T47D (cell line): ENCODE measurements around the gene ROMO1.
"Not testable (repeated sequence)": the region's sequence is repeated elsewhere in the genome, so short reads cannot be mapped to it uniquely, and the experiment has no call there.

Experiments
- DNase-seq, 2 experiments: peaks; one replicate each; pipeline versions ENCODE4 v3.0.0 to v3.0.0-alpha.2; 2011 to 2012; ENCODE audit warnings: low read depth in 1 of 2, low spot score in 1 of 2
- JUND ChIP-seq: IDR thresholded peaks from 2 replicates; pipeline ENCODE4 v1.6.1; 2012; ENCODE audit warnings: low read depth
- in situ Hi-C: cut with HindIII; loops from 2 replicates; pipeline ENCODE4 v1.10.0; 2016; ENCODE audit warnings: low sequenced_read_pairs, low pct_unique_long_range_greater_than_20kb

Gene ROMO1

GRCh38 chr20:35708502-35708901 lies 9.3 kb downstream of the ROMO1 start:
- in situ Hi-C loops, result no loop called here
- TF ChIP-seq JUND, result no peak
- no peak for DNase-seq

DNA sequence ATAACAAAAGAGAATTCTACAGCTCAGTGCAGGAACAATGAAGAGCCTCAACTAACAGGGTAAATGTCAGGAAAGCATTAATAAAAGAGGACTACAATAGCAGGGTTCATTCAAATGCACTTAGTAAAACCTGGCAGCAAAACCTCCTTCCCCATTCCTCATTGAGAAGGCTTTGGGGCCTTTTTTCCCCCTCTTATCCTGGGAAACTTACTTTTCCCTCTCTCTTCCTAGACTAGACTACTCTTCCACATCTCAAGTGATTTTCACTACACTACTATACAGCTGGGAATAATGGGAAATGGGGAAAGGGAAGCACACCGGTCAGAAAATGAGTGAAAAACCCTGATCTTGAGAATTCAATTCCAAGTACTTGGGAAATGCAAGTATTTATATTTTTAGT lies 10.1 kb downstream of the ROMO1 start:
- in situ Hi-C loops, result no loop called here
- no peak for DNase-seq
- TF ChIP-seq JUND, result no peak

DNA sequence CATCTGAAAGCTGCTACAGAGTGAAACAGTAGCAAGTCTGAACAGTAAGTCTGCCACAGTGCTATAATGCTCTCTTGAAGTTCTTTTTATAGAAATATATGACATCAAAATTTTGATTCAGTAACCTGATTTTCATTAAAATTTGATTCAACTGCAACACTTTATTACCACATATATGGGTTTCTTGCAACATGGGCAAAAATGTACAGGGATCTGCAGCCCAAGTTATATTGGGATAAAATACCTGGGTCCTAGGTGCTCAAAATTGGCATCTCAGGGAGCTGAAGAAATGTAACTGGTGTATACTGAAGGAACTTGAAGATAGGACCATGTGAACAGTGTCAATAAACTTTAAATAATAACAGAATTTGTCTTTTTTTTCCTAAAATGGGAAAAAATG lies 10.8 kb downstream of the ROMO1 start:
- in situ Hi-C loops, result no loop called here
- TF ChIP-seq JUND, result no peak
- no peak for DNase-seq

DNA sequence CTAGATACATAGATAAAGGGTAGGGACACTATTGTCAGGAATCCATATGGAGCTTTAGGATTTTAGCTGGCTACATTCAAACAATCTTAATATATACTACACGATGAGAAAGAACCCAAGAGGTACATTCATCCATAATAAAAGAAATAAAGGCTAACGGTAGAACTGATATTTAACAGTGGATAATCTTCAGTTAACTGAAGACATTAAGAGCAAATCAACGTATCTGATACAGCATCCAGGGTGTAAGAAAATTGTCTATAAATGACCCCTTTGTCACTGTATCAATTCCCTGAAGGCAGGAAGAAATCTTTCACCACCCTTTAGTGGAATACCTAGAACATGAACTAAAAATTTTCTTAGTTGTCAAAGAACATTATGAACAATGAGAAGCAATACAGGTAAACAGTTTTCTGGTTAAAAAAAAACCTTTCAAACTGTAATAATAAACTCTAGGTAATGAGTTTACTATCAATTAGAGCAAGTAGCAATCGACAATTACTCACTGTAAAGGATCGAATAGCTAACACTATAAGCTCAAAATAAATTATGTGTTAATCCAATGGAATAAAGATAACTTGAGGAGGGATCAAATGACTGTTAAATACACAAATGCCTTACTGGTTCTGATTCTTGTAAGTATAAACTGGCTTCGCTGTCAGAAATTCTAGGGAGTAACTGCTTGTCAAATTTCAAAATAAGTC lies 11.8 kb downstream of the ROMO1 start:
- in situ Hi-C loops, result no loop called here
- no peak for TF ChIP-seq JUND
- DNase-seq, result no peak

DNA sequence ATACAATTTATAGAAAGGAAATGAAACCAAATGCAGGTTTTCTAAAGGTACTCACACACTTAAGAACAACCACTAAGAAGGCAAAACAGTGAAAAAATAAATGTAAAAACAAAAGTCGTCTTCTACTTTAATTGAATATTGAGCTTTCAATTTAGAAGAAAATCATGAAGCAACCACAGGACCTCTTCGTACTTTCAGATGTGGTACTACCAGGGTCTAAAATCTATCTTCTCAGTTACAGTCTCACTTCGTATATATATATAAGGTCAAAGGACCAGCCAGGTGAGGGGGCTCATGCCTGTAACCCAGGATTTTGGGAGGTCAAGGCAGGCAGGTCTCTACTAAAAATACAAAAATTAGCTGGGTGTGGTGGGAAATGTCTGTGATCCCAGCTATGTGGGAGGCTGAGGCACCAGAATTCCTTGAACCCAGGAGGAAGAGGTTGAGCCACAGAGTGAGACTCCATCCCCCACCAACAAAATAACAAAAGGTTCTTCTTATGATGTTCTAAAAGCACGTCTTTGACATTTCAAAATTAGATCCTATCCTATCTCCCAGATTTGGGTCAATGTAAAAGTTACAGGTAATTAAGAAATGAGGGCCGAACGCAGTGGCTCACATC lies 12.5 kb downstream of the ROMO1 start:
- TF ChIP-seq JUND, result no peak
- in situ Hi-C loops, result no loop called here
- DNase-seq, result no peak

GRCh38 chr20:35713120-35713519 lies 13.9 kb downstream of the ROMO1 start:
- DNase-seq, in situ Hi-C loops: not testable (repeated sequence)

GRCh38 chr20:35714127-35714526 lies 14.9 kb downstream of the ROMO1 start:
- DNase-seq, result no peak
- in situ Hi-C loops, result no loop called here
- no peak for TF ChIP-seq JUND

DNA sequence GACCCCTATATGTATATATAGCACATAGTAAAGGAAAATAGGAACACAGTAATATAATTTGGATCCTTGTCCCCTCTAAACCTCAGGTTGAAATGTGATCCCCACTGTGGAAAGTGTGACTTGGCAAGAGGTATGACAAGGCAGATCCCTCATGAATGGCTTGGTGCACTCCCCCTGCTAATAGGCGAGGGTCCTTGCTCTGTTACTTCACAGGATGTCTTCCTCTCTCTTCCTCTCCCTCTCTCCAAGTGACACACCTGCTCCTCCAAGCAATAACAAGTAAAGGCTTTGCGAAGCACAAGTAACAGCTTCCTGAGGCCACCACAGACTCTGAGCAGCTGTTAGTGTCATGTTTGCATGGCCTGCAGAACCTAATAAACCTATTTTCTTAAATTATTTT lies 16.4 kb downstream of the ROMO1 start:
- no peak for DNase-seq
- TF ChIP-seq JUND, result no peak
- in situ Hi-C loops, result no loop called here

DNA sequence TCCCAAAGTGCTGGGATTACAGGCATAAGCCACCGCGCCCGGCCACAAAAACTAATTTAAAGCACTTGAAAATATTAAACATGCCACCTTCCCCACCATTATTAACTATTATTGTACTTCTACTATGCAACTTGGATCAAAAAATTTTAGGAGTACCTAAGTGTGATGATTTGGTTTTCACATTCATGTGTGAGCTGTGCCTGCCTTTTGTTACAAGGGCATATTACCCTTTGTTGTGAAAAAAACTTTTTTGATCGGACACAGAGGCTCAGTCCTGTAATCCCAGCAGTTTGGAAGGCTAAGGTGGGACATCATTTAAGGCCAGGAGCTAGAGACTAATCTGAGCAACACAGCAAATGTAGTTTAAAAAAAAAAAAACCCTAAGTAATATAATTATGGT lies 17.1 kb downstream of the ROMO1 start:
- in situ Hi-C loops, result no loop called here
- DNase-seq, result no peak
- no peak for TF ChIP-seq JUND

GRCh38 chr20:35718321-35718720 lies 19.1 kb downstream of the ROMO1 start:
- in situ Hi-C loops, DNase-seq: not testable (repeated sequence)

DNA sequence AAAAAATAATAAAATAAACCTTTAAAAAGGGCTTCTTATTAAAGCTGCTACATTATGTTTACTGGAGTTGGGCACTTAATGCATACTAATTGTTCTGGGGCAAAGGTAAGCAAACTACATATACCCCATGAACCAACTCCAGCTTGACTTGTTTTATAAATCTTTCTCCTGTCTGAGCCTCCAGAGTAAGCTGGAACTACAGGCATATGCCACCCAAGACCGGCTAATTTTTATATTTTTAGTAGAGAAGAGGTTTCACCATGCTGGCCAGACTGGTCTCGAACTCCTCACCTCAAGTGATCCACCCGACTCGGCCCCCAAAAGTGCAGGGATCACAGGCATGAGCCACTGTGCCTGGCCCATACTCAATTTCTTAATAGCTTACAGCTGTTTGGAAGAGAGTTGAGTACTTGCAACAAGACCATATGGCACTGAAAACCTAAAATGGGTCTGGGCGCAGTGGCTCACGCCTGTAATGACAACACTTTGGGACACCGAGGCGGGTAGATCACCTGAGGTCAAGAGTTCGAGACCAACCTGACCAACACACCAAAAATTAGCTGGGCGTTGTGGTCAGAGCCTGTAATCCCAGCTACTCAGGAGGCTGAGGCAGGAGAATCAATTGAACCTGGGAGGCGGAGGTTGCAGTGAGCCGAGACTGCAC lies 19.9 kb downstream of the ROMO1 start:
- in situ Hi-C loops, result no loop called here
- TF ChIP-seq JUND, result no peak
- DNase-seq, result no peak

GRCh38 chr20:35719717-35720116 lies 20.5 kb downstream of the ROMO1 start:
- DNase-seq, result no peak
- in situ Hi-C loops, result no loop called here
- no peak for TF ChIP-seq JUND
